Nucleus accumbens (tissue), 56 donors: ENCODE measurements around the gene TIGAR.
A peak's percentile ranks its signal among the peaks of the same experiment; 100 is the strongest.

Experiments
- DNase-seq, 56 donors: peaks; one replicate each; lab custom pipeline; 2025; lab: John Stamatoyannopoulos, UW

Gene TIGAR, protein sequence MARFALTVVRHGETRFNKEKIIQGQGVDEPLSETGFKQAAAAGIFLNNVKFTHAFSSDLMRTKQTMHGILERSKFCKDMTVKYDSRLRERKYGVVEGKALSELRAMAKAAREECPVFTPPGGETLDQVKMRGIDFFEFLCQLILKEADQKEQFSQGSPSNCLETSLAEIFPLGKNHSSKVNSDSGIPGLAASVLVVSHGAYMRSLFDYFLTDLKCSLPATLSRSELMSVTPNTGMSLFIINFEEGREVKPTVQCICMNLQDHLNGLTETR

DNA sequence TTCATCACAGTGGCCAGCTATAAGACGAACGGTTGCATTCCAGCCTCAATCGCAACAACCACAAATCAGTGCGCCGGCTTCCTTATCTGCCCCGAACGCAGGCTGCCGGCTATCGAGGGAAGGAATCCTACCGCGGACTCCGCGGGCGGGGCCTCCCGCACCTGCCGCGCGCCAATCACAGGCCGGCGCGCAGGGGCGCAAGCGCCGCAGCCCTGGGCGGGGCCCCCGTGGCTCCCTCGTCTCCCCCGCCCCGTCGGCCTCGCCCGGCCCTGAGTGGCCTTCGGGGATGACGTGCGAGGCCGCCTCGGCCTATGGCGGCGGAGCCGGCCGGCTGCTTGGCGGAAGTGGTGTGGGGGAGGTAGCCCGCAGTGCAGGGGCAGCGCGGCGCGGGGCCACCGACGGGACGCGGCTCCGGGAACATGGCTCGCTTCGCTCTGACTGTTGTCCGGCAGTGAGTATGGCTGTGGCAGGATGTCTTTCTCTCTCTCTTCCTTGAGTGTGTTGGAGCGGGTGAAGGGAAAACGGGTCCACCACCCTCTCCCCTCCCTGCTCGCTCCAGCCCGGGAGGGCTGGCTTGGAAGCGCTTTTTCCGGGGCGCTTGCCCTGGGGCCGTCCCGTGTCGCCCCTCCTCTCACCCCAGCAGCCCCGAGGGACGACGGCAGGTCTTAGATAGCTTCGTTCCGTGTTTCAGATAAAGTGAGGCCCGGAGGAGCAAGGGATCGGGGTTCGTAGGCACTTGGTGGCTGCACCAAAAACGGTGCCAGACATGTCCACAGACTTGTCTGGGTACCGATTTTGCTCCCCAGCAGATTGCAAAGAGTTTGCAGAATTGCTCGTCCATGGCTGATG lies at the start of gene TIGAR:
TSS of gene TIGAR (plus strand) at position 361 of the 849 bp plus-strand sequence. CDS start at position 420, 59 bp downstream.
- peak; percentile 58 to 96 (median 89) for DNase-seq

DNA sequence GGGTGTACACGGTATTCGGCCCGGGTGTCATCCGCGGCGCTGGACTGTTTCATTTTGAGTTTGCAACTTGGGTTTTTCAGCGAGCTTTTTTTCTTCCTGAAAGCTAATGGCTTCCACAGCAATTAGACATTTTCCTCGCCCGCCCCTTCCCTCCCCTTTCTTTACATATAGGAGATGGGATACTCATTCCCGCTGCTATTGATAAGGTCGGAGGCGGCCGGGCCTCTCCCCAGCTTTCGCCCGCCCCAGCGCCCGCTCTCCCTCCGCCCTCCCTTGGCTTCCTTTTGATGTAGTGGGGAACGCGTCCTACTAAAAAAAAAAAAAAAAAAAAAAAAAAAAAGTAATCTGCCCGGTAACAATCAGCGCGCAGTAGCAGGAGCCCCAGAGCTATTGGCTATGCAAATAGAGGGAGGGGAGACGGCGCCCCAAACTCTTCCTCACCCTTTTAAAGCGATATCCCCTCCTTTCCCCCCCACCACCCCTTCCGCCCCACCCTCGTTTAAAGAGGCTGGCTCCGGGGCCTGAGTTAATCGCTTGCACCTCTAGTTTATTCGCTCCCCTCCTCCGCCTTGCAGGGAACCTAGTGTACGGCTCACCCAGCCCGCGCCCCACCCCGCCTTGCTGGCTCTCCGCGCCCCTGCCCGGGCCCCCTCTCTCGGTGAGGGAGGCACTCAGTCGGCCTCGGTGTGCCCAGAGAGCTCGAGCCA lies 49.1 kb upstream of the TIGAR start:
- peak in 36 of 56 donors; percentile 16 to 80 (median 56) for DNase-seq

DNA sequence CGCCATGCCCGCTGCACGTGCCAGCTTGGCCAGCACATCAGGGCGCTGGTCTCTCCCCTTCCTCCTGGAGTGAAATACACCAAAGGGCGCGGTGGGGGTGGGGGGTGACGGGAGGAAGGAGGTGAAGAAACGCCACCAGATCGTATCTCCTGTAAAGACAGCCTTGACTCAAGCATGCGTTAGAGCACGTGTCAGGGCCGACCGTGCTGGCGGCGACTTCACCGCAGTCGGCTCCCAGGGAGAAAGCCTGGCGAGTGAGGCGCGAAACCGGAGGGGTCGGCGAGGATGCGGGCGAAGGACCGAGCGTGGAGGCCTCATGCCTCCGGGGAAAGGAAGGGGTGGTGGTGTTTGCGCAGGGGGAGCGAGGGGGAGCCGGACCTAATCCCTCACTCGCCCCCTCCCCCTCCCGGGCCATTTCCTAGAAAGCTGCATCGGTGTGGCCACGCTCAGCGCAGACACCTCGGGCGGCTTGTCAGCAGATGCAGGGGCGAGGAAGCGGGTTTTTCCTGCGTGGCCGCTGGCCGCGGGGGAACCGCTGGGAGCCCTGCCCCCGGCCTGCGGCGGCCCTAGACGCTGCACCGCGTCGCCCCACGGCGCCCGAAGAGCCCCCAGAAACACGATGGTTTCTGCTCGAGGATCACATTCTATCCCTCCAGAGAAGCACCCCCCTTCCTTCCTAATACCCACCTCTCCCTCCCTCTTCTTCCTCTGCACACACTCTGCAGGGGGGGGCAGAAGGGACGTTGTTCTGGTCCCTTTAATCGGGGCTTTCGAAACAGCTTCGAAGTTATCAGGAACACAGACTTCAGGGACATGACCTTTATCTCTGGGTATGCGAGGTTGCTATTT lies 48.4 kb upstream of the TIGAR start:
- DNase-seq, result peak in 6 of 56 donors; percentile 34 to 60 (median 56)

DNA sequence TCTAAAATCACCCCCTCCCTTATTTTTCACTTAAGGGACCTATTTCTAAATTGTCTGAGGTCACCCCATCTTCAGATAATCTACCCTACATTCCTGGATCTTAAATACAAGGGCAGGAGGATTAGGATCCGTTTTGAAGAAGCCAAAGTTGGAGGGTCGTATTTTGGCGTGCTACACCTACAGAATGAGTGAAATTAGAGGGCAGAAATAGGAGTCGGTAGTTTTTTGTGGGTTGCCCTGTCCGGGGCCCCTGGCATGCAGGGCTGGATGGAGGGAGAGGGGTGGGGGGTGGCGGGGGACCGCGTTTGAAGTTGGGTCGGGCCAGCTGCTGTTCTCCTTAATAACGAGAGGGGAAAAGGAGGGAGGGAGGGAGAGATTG lies 47.8 kb upstream of the TIGAR start:
- DNase-seq, result no peak

DNA sequence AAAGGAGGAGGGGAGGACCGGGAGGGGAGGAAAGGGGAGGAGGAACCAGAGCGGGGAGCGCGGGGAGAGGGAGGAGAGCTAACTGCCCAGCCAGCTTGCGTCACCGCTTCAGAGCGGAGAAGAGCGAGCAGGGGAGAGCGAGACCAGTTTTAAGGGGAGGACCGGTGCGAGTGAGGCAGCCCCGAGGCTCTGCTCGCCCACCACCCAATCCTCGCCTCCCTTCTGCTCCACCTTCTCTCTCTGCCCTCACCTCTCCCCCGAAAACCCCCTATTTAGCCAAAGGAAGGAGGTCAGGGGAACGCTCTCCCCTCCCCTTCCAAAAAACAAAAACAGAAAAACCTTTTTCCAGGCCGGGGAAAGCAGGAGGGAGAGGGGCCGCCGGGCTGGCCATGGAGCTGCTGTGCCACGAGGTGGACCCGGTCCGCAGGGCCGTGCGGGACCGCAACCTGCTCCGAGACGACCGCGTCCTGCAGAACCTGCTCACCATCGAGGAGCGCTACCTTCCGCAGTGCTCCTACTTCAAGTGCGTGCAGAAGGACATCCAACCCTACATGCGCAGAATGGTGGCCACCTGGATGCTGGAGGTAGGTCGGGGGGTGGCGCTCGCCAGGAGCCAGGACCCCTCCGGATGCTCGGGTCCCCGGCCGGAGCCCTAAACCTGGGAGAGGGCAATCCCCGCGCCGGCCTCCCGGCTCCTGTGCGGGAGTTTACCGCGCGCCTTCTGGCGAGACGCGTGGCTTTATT lies 47.2 kb upstream of the TIGAR start, which contains the start of gene CCND2:
TSS of gene CCND2 (plus strand) at position 111 of the 744 bp plus-strand sequence. CDS start at position 390, 279 bp downstream.
- DNase-seq, result peak in 47 of 56 donors; percentile 23 to 90 (median 63)

DNA sequence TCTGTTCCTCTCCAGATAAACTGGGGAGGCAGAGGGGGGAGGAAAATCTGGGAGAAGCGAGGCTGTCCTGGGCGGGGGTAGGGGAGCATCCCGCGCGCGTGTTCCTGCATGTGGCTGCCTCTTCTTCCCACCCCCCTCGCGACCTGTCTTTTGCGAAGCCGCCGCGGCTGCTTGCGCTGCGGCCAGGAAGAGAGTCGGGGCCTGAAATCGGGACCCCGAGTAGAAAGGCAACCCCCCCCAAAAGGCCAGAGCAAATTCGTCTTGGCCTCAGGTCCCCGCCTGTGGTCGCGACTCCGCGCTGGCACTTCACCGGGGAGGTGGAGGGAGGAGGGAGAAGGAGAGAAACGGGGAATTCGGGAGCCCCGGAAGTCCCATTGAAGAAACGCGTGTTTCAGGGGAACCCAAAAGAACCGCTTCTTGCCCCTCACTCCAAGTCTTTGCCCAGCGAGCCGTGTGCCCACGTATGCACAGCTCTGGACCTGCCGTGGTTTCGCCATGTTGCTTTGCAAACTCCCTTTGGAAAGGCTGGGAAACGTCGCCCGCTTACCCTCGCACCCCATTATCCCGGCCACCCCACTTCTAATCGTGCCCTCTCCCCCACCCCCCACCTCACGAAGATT lies 46.5 kb upstream of the TIGAR start:
- DNase-seq, result peak in 6 of 56 donors; percentile 28 to 59 (median 44)

DNA sequence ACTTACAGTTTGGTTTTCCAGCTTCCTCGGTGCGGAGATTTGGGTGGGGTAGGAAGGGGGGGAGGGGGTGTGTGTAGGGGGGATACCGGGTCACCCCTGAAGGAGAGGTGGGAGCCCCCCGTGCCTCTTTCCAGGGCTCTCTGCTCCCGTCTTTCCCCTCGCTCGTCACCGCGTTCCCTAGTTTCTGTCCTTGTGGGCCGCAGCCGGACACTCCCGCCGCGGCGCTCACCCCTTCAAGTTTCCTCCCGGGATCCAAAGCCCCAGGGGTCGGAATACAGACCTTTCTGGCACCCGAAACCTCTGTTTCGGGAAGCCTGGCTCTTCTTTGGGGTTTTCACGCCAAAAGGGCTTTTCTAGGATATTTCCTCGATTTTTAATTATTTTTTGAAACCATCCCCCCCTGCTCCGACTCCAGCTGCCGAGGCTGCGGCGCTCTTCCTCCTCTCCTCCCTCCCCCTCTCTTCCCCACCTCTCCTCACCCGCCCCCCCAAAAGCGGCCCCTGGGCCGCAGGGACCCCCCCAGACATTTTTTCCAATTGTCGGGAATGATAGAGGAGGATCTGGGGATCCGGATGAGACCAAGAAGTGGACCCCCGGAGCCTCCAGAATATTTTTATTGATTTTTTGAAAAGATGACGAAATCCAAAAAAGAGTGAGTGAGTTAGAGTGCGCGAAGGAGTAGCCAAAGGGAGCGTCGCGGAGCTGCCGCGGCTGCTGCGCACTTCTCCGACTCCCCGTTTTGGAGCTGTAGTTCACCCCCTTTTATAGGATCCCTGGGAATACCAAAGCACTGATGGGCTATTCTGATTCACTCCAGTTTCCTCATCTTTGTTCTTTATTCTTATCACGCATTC lies 45.8 kb upstream of the TIGAR start:
- DNase-seq, result no peak

DNA sequence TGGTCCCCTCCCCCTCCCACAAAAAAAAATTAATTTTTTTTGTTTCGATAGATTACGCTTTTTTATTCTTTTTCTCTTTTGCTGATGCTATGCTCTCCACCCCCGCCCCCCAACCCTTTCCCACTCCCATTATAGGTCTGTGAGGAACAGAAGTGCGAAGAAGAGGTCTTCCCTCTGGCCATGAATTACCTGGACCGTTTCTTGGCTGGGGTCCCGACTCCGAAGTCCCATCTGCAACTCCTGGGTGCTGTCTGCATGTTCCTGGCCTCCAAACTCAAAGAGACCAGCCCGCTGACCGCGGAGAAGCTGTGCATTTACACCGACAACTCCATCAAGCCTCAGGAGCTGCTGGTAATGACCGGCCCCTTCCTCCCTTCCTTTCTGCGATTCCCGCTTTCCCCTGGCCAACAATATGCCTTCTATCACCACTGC lies 45.1 kb upstream of the TIGAR start:
- no peak for DNase-seq

DNA sequence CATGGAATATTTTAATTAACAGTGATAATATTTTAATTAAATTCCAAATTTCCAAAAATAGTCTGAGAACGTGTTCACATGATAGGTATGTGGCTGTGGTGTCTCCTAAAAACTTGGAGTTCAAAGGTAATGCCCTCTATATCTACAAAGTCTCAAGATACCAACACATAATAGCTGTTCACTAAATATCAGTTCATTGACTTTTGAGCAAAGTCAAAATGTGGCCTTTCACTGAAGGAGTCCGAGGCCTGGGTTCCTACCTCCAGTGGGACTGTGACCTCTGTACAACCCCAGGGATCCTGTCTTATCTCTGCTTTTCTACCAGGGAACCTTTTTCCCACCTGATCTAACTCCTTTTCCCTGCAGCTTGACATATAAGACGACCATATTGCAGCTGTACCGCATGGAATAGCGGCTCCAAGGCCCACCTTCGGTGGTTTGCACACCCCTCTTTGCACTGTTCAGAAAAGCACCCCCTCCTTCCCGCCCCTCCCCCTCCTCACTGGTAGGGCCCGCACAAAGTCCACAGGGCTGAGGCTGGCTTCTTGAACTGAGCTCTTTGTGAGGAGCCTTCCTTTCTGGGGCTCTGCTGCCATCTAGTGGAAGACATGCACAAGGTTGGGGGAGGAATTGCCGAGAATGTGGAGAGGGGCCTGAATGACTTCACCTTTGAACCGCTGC lies 44.3 kb upstream of the TIGAR start:
- peak in 49 of 56 donors; percentile 20 to 89 (median 69) for DNase-seq

DNA sequence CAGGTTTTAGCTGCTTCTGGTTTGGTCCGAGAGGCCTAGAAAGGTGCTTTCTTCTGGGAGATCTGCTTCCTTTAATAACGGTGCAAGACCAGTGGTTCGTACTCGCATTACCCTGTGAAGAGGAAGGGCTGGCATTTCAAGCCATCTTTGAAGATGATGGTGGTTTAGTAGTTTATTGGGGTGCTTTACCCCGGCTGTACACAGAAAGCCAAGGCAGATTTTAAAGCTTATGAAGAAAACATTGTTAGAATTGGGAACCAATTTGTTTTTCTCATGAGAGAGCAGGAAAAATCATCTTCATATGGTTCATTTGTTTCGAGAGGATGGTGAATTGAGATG lies 43.8 kb upstream of the TIGAR start:
- DNase-seq, result no peak

DNA sequence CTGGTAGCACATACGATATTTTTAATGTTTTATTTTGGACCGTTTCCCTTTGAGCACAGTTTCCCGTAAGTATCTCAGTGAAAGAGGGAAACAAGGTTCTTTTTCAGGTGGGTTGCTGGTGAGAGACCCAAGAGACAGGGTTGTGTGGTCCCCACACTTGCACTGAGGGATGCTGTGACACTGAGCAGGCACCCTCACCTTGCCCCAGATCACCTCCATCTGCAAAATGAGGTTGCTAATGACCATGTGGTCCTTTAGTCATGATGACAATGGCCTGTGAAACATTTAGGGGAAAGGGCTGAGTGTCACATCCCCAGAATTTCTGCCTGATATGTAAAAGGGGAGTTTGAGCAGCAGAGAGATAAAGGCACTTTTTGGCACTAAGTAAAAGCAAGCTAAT lies 43.2 kb upstream of the TIGAR start:
- no peak for DNase-seq

DNA sequence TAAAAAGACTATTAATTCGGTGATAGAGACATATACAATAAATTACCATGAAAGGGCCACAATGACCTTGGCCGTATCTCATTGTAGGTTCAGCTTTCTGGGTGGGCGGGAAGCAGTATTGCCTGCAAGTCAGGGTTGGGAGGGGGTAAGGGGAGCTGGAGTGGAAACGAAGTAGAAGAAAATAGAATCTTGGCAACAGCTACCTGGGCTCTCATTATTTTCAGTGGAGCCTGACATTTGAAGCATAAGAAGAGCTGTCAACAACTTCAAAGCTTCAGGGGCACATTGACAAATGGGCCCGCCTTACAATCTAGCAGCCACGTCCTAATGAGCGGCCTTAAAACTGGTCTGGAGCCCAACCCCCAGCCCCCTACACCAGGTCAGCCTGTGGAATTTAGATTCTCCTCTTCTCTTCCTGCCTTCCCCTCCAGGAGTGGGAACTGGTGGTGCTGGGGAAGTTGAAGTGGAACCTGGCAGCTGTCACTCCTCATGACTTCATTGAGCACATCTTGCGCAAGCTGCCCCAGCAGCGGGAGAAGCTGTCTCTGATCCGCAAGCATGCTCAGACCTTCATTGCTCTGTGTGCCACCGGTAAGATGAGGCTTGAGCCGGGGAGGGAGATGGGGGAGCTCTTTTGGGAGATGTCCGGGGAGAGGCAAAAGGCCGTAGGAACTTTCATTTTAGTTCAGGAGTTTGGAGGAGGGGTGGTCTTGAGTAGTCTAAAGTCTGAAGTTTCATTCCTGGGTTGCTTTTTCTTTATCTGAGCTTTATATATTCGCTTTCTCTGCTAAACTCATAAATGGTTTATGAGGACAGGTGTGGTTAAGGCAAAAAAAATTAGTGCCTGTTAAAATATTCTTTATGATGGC lies 42.5 kb upstream of the TIGAR start:
- DNase-seq, result peak in 6 of 56 donors; percentile 16 to 43 (median 32)

DNA sequence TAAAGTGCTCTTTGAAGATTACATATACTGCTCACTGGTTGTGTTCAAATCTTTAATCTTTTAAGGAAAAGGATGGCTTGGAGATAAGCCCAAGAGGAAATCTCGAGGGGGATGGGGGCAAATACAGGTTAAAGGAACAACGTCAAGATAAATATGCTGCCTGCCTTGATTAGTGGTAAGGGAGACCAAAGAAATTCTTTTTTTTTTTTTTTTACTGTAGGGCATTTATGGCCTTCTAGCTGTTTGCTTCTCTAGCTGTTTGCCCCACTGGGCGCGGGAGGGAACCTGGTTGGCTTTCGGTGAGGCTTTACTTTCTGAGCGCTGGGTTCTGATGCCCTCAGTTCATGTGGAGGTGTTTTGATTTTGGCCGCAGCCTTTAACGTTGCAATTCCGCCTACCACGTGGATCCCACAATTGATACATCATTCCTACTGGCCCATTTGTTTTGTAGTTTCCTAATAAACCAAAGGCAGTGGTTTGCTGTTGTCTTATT lies 41.8 kb upstream of the TIGAR start:
- no peak for DNase-seq

DNA sequence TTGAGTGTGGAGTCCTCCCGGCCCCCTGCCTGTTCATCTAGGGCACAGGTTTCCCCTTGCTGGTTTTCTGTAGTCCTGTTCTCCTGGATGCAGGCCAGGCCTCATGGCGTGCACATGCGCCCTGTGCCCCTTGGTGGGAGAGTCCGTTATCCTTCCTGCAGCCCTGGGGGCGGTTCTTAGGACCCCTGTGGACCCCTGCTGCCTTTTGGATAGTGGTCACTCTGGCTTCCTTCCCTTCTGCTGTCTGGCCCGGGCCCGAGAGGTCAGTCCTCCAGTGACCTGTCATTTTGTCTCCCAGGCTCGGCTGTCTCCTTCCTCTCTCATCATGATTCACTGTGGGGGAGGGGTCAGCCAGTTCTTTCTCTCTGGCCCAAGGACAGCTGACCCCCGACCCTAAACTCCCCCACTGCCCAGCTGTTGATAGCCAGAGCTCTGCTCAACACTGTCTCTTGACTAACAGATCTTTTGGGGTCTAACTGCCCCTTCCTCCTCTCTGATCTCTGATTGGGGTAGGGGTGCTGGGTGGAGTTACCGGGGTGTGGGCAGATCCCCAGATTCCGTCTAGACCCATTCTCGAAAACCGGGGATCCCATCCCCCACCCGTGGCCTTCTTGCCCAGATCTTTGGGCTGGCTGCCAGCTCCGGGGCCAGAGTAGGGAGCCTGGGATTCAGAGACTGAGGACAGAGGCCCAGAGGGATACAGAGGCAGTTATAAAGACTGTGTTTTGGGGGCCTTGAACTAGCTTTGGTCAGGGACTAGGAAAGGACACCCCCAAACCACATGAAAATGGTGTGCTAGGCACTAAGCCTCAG lies 40.5 kb upstream of the TIGAR start:
- peak in 4 of 56 donors; percentile 21 to 49 (median 36) for DNase-seq

DNA sequence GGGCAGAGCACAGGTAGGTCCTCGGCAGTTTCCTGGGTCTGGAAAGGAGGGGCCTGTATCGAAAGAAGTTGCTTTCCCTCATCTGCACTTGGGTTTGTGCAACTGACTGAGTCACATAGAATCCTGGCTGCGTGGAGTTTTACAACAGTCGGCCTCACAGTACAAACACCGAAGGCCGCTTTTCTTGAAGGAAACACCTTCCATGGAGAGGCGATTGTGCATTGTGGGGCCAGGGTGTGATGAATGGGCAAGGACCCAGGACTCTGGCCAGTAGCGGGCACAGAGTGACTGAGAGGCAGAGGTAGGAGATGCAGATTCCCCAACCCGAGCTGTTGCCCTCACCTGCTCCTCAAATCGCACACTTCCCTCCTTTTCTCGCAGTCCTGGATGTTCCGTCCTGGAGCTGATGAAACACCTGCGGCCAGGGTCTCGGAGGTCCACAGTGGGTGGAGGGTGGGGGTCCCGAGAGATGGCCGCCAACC lies 39.8 kb upstream of the TIGAR start:
- DNase-seq, result no peak
